Measurements from ENCODE around the gene SPRR1B.

The SPRR1B gene

DNA sequence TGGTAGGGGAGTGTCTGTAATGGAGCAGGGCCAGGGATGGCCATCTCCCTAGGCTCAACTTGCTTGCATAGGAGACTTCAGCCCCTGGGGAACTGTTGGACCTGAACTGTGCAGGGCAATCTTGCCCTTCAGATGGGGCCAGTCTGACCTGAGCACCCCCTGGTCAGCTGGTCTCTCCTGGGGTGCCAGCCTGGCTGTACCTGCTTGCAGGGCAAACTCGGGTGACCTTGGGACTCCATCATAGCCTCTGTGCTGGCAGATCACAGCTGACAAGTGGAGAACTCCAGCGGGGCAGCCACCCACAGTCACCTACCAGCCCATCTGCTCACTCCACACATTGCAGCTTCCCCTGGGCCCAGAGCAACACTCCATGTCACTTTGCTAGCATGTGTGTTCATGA, 18.2 kb downstream of the SPRR1B start (continued):
- no peak for TF ChIP-seq CSRNP3 (CRISPR knock-in tag; IDR thresholded peaks at IDR 0.05)
- TF ChIP-seq SNAI2 (CRISPR knock-in tag; IDR thresholded peaks at IDR 0.05), result no peak

GRCh38 chr1:153056111-153056510, 25.1 kb downstream of the SPRR1B start:
- peak; percentile 36; the same call in 1 of the 3 replicates for ATAC-seq

DNA sequence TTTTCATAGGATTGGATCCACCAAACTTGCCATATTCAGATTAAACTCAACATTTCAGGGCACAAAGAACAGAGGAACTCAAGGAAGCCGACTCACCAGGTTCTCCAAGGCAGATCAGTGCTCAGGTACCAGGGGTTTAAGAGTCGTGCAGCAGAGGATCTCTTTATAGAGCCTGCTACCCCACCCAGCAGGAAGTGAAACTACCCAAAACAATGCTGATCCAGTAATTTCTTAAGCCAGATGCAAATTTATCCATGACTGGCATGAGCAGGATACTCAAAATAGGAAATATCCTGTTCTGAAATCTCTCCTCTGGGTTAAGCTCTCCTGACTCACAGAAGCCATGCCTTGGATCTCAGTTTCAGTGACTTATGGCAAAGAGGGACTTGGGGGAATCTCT, 26.4 kb downstream of the SPRR1B start, which contains the start of gene SPRR2A:
Gene SPRR2A, minus strand, starts transcription at position 138 of the 400 bp plus-strand sequence. CDS start 777 bp downstream, outside the sequence.
- no peak for ATAC-seq

DNA sequence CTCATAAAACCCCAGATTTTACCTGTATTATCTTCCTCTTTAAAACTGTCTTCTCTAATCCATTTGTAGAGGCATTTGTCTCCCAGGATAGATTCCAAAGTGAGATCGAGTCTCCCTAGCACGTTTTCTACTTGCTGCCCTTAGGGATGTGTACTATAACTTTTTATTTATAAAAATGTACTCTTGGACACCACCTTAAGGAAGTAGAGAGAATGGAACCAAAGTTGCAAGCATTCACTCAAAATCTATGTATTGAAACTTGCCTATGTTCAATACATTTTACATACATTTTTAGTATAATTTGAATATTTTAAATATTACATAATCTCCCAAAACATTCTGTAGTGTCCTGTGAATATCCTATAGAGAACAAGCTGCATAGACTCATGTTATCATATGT, 27.2 kb downstream of the SPRR1B start:
- no peak for TF ChIP-seq ZNF565 (CRISPR knock-in tag; conservative IDR thresholded peaks at IDR 0.05; ENCODE audit: low read depth)
- TF ChIP-seq PPARA (CRISPR knock-in tag; IDR thresholded peaks at IDR 0.05; ENCODE audit: borderline replicate concordance), result no peak
- no peak for TF ChIP-seq ISL1 (CRISPR knock-in tag; IDR thresholded peaks at IDR 0.05)
- TF ChIP-seq GLIS3 (CRISPR knock-in tag; IDR thresholded peaks at IDR 0.05), result no peak
- TF ChIP-seq ZNF70 (CRISPR knock-in tag; IDR thresholded peaks at IDR 0.05), result no peak
- TF ChIP-seq TCF4 (CRISPR knock-in tag; IDR thresholded peaks at IDR 0.05; ENCODE audit: borderline replicate concordance), result no peak
- TF ChIP-seq CREB5 (CRISPR knock-in tag; IDR thresholded peaks at IDR 0.05; ENCODE audit: low read depth), result no peak
- no peak for TF ChIP-seq ESRRG (CRISPR knock-in tag; IDR thresholded peaks at IDR 0.05)
- TF ChIP-seq, protein P1, sequence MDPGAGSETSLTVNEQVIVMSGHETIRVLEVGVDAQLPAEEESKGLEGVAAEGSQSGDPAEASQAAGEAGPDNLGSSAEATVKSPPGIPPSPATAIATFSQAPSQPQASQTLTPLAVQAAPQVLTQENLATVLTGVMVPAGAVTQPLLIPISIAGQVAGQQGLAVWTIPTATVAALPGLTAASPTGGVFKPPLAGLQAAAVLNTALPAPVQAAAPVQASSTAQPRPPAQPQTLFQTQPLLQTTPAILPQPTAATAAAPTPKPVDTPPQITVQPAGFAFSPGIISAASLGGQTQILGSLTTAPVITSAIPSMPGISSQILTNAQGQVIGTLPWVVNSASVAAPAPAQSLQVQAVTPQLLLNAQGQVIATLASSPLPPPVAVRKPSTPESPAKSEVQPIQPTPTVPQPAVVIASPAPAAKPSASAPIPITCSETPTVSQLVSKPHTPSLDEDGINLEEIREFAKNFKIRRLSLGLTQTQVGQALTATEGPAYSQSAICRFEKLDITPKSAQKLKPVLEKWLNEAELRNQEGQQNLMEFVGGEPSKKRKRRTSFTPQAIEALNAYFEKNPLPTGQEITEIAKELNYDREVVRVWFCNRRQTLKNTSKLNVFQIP (CRISPR knock-in tag; IDR thresholded peaks at IDR 0.05; ENCODE audit: borderline replicate concordance, low read depth), result no peak
- no peak for TF ChIP-seq OSR1 (CRISPR knock-in tag; IDR thresholded peaks at IDR 0.05)
- no peak for TF ChIP-seq ZFP3 (CRISPR knock-in tag; IDR thresholded peaks at IDR 0.05)
- no peak for TF ChIP-seq ARNTL (CRISPR knock-in tag; IDR thresholded peaks at IDR 0.05; ENCODE audit: borderline replicate concordance, low read depth)
- TF ChIP-seq BACH2 (CRISPR knock-in tag; IDR thresholded peaks at IDR 0.05; ENCODE audit: borderline replicate concordance), result no peak
- TF ChIP-seq CSRNP3 (CRISPR knock-in tag; IDR thresholded peaks at IDR 0.05), result no peak
- TF ChIP-seq ZNF8 (CRISPR knock-in tag; IDR thresholded peaks at IDR 0.05), result no peak
- no peak for TF ChIP-seq CSDC2 (CRISPR knock-in tag; IDR thresholded peaks at IDR 0.05)
- TF ChIP-seq, protein P2, sequence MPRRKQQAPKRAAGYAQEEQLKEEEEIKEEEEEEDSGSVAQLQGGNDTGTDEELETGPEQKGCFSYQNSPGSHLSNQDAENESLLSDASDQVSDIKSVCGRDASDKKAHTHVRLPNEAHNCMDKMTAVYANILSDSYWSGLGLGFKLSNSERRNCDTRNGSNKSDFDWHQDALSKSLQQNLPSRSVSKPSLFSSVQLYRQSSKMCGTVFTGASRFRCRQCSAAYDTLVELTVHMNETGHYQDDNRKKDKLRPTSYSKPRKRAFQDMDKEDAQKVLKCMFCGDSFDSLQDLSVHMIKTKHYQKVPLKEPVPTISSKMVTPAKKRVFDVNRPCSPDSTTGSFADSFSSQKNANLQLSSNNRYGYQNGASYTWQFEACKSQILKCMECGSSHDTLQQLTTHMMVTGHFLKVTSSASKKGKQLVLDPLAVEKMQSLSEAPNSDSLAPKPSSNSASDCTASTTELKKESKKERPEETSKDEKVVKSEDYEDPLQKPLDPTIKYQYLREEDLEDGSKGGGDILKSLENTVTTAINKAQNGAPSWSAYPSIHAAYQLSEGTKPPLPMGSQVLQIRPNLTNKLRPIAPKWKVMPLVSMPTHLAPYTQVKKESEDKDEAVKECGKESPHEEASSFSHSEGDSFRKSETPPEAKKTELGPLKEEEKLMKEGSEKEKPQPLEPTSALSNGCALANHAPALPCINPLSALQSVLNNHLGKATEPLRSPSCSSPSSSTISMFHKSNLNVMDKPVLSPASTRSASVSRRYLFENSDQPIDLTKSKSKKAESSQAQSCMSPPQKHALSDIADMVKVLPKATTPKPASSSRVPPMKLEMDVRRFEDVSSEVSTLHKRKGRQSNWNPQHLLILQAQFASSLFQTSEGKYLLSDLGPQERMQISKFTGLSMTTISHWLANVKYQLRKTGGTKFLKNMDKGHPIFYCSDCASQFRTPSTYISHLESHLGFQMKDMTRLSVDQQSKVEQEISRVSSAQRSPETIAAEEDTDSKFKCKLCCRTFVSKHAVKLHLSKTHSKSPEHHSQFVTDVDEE (CRISPR knock-in tag; IDR thresholded peaks at IDR 0.05), result no peak
- TF ChIP-seq SNAI2 (CRISPR knock-in tag; IDR thresholded peaks at IDR 0.05), result no peak
- peak; percentile 61; the same call in 1 of the 3 replicates for ATAC-seq

More for the DNA sequence above, 26.4 kb downstream of the SPRR1B start, which contains the start of gene SPRR2A:
- TF ChIP-seq ZNF70 (CRISPR knock-in tag; IDR thresholded peaks at IDR 0.05) (no peak), PPARA (CRISPR knock-in tag; IDR thresholded peaks at IDR 0.05; ENCODE audit: borderline replicate concordance) (no peak), ISL1 (CRISPR knock-in tag; IDR thresholded peaks at IDR 0.05) (no peak), OSR1 (CRISPR knock-in tag; IDR thresholded peaks at IDR 0.05) (no peak), ZNF565 (CRISPR knock-in tag; conservative IDR thresholded peaks at IDR 0.05; ENCODE audit: low read depth) (no peak), SNAI2 (CRISPR knock-in tag; IDR thresholded peaks at IDR 0.05) (no peak), CREB5 (CRISPR knock-in tag; IDR thresholded peaks at IDR 0.05; ENCODE audit: low read depth) (no peak), TCF4 (CRISPR knock-in tag; IDR thresholded peaks at IDR 0.05; ENCODE audit: borderline replicate concordance) (no peak)

Measured in SK-N-SH treated with all-trans-retinoic acid at 6 μM for 48 hours (cell line).